NOMO-1 (cell line): ENCODE data around the gene ARIH2.

Source experiments
- DNase-seq, 2 experiments: peaks; one replicate each; lab custom pipeline; 2025; ENCODE audit not compliant: unreplicated experiment in 2 of 2; lab: John Stamatoyannopoulos, UW

Gene ARIH2

GRCh38 chr3:49017229-49017970 lies 98.8 kb downstream of the ARIH2 start:
- DNase-seq = peak; percentile 49 to 67

- DNase-seq = peak; percentile 73 to 86
Measured at GRCh38 chr3:49017971-49018706, 99.5 kb downstream of the ARIH2 start, which contains the start of gene DALRD3. DALRD3 (minus strand) TSS chr3:49018580; CDS start chr3:49018564, 16 bp downstream.

- peak in 1 of 2 experiments; percentile 61 for DNase-seq
Measured at GRCh38 chr3:49018707-49019006, 100.0 kb downstream of the ARIH2 start.

GRCh38 chr3:49019941-49020329 lies 101.3 kb downstream of the ARIH2 start:
- no peak for DNase-seq

- peak; percentile 25 to 54 for DNase-seq
Measured at GRCh38 chr3:49020330-49021212, 101.9 kb downstream of the ARIH2 start.

- DNase-seq = peak; percentile 96 to 97
Measured at GRCh38 chr3:49021213-49021812, 102.7 kb downstream of the ARIH2 start.

DNA sequence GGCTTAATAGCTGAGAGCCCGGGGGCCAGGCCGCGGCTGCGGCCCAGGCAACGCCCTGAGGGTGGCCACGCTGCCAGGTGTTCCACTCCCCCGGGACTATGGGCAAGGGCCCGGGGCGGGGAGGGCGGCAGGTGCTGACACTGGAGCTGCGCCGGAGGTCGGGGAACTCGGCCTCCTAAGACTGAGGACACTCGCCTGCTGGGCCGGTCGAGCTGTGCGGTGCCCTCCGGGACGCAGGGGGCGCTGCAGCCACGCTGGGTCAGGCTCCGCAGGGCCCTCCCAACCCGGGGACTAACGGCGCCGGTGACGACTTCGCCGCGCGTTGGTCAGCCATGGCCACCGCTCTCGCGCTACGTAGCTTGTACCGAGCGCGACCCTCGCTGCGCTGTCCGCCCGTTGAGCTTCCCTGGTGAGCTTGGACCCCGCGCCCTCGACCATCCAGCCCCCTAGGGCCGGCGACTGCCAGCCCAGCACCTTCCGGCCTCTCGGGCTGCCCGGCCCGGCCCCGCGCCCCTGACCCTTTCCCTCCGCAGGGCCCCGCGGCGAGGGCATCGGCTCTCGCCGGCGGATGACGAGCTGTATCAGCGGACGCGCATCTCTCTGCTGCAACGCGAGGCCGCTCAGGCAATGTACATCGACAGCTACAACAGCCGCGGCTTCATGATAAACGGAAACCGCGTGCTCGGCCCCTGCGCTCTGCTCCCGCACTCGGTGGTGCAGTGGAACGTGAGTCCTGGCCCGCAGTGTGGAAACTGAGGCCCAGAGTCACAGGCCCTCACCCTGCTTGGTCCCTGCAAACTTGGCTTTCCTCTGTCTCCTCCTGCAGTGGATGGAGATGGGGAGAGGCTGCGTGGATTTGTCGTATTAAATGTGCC lies 103.4 kb downstream of the ARIH2 start, which contains the start of gene NDUFAF3:
Gene NDUFAF3, plus strand, starts transcription at position 309 of the 875 bp plus-strand sequence. Its CDS starts 24 bp downstream, at position 333.
- peak; percentile 85 to 87 for DNase-seq

DNA sequence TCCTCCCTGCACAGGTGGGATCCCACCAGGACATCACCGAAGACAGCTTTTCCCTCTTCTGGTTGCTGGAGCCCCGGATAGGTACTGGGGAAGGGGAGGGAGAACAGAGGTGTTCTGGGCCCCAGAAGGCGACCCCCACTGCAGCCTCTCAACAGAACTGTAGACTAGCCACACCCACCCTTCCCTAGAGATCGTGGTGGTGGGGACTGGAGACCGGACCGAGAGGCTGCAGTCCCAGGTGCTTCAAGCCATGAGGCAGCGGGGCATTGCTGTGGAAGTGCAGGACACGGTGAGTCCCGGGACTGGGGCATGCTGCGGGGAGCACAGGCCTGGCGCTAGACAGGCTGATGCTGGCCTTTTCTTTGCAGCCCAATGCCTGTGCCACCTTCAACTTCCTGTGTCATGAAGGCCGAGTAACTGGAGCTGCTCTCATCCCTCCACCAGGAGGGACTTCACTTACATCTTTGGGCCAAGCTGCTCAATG lies 104.1 kb downstream of the ARIH2 start:
- peak in 1 of 2 experiments; percentile 24 for DNase-seq

GRCh38 chr3:49023775-49024174 lies 105.1 kb downstream of the ARIH2 start:
- DNase-seq = no peak

GRCh38 chr3:49024449-49024848 lies 105.8 kb downstream of the ARIH2 start:
- no peak for DNase-seq

GRCh38 chr3:49025005-49025792 lies 106.6 kb downstream of the ARIH2 start:
- DNase-seq = no peak

DNA sequence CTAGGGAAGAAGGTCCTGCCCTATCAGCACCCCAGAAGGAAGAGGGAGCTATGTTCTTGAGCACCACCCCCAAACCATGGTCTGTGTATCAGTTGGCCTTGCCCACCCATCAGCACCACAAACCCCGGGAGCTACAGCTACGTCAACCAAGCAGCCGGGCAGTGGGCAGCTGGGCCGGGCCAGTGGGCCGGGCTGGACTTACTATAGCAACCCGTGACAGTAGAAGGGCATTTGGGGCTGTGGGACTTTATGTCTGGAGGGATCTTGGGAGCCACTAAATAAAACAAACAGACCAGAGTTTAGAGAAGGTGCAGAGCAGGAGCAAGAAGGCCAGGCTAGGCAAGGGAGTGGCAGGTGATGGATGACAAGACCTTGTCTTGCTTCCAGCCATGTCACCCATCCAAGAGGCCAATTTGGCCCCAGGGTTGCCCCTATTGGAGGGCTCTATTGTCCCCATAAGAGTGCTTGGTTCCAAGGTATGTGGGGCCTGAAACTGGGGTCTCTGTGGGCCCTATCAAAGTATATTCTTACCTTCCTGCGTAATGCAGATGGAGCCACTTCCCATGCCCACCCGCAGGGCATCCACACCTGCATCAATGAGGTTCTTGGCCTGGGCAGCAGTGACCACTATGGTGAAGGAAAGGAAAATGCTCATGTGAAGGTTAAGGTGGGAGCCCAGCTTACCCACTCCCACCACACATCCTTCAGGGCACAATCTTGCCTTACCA lies 107.3 kb downstream of the ARIH2 start:
- no peak for DNase-seq

GRCh38 chr3:49026536-49026935 lies 107.9 kb downstream of the ARIH2 start:
- DNase-seq = no peak

DNA sequence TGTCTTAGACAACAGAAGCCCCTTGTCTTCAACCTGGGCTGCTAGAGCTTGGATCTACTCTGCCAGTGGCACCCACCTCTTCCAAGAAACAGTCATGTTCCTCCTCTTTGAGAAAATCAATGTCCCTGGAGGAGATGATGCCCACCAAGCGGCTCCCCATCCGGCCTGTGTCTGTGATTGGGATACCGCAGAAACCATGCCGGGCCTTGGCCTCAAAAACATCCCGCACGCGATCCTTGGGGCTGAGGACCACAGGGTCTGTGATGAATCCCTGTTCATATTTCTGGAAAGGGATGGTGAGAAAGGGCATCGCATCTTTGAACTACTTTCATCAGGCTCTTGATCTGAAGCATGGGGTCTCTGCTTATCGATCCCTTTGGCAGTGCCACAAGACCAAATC lies 109.0 kb downstream of the ARIH2 start:
- DNase-seq = no peak

DNA sequence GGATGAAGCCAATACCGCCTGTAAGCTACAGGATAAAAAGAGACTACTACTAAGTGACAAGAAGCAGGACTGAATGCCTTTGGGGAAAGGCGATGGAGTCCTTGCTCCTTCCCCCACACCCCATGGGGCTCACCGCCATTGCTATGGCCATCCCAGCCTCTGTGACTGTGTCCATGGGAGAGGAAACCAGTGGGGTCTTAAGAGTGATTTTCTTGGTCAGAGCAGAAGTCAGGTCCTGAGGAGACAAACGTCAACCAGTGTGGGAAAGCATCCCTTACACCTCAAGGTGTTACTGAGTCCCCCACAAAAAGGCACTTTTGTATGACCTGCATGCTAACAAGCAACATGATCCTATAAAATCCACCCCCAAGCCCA lies 109.6 kb downstream of the ARIH2 start:
- DNase-seq = no peak

GRCh38 chr3:49028673-49029562 lies 110.3 kb downstream of the ARIH2 start, which contains the start of gene IMPDH2:
IMPDH2 (minus strand) TSS chr3:49029398; CDS start chr3:49029350, 48 bp downstream.
- peak; percentile 90 to 97 for DNase-seq

GRCh38 chr3:49029563-49029884 lies 110.9 kb downstream of the ARIH2 start:
- no peak for DNase-seq
